ENCODE results near the gene TMF1.

DNA sequence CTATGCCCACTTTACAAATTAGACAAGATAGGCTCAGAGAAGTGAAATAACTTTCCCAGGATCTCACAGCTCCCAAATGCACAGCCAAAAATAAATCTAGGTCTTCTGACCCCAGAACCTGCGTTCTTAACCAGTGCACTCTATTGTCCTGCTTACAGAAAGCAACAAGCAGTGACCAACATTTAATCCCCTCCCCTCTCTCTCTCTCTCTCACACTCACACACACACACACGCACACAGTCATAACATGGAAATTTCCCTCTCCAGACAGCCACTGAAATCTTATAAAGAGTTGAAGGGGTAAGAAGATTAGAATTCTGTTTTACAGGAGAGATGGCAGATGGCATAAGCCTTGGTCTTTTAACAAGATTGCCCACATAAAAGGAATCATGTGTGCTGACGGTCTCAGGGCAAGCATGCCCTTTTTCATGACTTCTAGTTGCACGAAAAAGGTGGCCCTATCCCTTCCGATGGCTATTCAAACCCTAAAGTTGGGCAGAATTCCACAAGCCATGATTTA is 68.1 kb downstream of the TMF1 start:
- TF ChIP-seq, protein P1, sequence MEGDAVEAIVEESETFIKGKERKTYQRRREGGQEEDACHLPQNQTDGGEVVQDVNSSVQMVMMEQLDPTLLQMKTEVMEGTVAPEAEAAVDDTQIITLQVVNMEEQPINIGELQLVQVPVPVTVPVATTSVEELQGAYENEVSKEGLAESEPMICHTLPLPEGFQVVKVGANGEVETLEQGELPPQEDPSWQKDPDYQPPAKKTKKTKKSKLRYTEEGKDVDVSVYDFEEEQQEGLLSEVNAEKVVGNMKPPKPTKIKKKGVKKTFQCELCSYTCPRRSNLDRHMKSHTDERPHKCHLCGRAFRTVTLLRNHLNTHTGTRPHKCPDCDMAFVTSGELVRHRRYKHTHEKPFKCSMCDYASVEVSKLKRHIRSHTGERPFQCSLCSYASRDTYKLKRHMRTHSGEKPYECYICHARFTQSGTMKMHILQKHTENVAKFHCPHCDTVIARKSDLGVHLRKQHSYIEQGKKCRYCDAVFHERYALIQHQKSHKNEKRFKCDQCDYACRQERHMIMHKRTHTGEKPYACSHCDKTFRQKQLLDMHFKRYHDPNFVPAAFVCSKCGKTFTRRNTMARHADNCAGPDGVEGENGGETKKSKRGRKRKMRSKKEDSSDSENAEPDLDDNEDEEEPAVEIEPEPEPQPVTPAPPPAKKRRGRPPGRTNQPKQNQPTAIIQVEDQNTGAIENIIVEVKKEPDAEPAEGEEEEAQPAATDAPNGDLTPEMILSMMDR (conservative IDR thresholded peaks at IDR 0.05; ENCODE audit: low read depth in 2 of 2) = no peak
- TF ChIP-seq POLR2AphosphoS5 (IDR thresholded peaks at IDR 0.05; ENCODE audit: low read depth) (no peak), EZH2phosphoT487 (IDR thresholded peaks at IDR 0.05; ENCODE audit: unreplicated experiment) (no peak), NANOG (IDR thresholded peaks at IDR 0.05; ENCODE audit: borderline replicate concordance) (no peak), EZH2 (IDR thresholded peaks at IDR 0.05; ENCODE audit: low read depth, unreplicated experiment) (no peak), CREB1 (CRISPR knock-in tag; IDR thresholded peaks at IDR 0.05; ENCODE audit: low read depth) (no peak), ZNF331 (CRISPR knock-in tag; IDR thresholded peaks at IDR 0.05; ENCODE audit: low read depth) (no peak), JUNB (IDR thresholded peaks at IDR 0.05; ENCODE audit: unreplicated experiment) (no peak), ZNF114 (CRISPR knock-in tag; IDR thresholded peaks at IDR 0.05) (no peak), STAT1 (IDR thresholded peaks at IDR 0.05; ENCODE audit: unreplicated experiment) (no peak)
- TF ChIP-seq, protein P2, sequence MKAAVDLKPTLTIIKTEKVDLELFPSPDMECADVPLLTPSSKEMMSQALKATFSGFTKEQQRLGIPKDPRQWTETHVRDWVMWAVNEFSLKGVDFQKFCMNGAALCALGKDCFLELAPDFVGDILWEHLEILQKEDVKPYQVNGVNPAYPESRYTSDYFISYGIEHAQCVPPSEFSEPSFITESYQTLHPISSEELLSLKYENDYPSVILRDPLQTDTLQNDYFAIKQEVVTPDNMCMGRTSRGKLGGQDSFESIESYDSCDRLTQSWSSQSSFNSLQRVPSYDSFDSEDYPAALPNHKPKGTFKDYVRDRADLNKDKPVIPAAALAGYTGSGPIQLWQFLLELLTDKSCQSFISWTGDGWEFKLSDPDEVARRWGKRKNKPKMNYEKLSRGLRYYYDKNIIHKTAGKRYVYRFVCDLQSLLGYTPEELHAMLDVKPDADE (IDR thresholded peaks at IDR 0.05) = no peak
- TF ChIP-seq, protein P3, sequence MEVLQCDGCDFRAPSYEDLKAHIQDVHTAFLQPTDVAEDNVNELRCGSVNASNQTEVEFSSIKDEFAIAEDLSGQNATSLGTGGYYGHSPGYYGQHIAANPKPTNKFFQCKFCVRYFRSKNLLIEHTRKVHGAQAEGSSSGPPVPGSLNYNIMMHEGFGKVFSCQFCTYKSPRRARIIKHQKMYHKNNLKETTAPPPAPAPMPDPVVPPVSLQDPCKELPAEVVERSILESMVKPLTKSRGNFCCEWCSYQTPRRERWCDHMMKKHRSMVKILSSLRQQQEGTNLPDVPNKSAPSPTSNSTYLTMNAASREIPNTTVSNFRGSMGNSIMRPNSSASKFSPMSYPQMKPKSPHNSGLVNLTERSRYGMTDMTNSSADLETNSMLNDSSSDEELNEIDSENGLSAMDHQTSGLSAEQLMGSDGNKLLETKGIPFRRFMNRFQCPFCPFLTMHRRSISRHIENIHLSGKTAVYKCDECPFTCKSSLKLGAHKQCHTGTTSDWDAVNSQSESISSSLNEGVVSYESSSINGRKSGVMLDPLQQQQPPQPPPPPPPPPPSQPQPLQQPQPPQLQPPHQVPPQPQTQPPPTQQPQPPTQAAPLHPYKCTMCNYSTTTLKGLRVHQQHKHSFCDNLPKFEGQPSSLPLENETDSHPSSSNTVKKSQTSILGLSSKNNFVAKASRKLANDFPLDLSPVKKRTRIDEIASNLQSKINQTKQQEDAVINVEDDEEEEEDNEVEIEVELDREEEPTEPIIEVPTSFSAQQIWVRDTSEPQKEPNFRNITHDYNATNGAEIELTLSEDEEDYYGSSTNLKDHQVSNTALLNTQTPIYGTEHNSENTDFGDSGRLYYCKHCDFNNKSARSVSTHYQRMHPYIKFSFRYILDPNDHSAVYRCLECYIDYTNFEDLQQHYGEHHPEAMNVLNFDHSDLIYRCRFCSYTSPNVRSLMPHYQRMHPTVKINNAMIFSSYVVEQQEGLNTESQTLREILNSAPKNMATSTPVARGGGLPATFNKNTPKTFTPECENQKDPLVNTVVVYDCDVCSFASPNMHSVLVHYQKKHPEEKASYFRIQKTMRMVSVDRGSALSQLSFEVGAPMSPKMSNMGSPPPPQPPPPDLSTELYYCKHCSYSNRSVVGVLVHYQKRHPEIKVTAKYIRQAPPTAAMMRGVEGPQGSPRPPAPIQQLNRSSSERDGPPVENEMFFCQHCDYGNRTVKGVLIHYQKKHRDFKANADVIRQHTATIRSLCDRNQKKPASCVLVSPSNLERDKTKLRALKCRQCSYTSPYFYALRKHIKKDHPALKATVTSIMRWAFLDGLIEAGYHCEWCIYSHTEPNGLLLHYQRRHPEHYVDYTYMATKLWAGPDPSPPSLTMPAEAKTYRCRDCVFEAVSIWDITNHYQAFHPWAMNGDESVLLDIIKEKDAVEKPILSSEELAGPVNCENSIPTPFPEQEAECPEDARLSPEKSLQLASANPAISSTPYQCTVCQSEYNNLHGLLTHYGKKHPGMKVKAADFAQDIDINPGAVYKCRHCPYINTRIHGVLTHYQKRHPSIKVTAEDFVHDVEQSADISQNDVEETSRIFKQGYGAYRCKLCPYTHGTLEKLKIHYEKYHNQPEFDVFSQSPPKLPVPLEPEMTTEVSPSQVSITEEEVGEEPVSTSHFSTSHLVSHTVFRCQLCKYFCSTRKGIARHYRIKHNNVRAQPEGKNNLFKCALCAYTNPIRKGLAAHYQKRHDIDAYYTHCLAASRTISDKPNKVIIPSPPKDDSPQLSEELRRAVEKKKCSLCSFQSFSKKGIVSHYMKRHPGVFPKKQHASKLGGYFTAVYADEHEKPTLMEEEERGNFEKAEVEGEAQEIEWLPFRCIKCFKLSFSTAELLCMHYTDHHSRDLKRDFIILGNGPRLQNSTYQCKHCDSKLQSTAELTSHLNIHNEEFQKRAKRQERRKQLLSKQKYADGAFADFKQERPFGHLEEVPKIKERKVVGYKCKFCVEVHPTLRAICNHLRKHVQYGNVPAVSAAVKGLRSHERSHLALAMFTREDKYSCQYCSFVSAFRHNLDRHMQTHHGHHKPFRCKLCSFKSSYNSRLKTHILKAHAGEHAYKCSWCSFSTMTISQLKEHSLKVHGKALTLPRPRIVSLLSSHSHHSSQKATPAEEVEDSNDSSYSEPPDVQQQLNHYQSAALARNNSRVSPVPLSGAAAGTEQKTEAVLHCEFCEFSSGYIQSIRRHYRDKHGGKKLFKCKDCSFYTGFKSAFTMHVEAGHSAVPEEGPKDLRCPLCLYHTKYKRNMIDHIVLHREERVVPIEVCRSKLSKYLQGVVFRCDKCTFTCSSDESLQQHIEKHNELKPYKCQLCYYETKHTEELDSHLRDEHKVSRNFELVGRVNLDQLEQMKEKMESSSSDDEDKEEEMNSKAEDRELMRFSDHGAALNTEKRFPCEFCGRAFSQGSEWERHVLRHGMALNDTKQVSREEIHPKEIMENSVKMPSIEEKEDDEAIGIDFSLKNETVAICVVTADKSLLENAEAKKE (CRISPR knock-in tag; IDR thresholded peaks at IDR 0.05) = no peak
- TF ChIP-seq, protein P4, sequence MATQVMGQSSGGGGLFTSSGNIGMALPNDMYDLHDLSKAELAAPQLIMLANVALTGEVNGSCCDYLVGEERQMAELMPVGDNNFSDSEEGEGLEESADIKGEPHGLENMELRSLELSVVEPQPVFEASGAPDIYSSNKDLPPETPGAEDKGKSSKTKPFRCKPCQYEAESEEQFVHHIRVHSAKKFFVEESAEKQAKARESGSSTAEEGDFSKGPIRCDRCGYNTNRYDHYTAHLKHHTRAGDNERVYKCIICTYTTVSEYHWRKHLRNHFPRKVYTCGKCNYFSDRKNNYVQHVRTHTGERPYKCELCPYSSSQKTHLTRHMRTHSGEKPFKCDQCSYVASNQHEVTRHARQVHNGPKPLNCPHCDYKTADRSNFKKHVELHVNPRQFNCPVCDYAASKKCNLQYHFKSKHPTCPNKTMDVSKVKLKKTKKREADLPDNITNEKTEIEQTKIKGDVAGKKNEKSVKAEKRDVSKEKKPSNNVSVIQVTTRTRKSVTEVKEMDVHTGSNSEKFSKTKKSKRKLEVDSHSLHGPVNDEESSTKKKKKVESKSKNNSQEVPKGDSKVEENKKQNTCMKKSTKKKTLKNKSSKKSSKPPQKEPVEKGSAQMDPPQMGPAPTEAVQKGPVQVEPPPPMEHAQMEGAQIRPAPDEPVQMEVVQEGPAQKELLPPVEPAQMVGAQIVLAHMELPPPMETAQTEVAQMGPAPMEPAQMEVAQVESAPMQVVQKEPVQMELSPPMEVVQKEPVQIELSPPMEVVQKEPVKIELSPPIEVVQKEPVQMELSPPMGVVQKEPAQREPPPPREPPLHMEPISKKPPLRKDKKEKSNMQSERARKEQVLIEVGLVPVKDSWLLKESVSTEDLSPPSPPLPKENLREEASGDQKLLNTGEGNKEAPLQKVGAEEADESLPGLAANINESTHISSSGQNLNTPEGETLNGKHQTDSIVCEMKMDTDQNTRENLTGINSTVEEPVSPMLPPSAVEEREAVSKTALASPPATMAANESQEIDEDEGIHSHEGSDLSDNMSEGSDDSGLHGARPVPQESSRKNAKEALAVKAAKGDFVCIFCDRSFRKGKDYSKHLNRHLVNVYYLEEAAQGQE (IDR thresholded peaks at IDR 0.05; ENCODE audit: unreplicated experiment) = no peak

All from GM23338 (cell line).